ENCODE measurements around the gene SYT14.

SYT14 gene

GRCh38 chr1:210123383-210123782 lies 185.4 kb downstream of the SYT14 start:
- no peak overlapping the region for H3K9ac ChIP-seq (ENCODE audit: low read depth, low read length, poor library complexity, severe bottlenecking)
- H3K79me2 ChIP-seq (ENCODE audit: insufficient read depth, low read length), result no peaks in the 10 kb centered on the region
- no peaks in the 10 kb centered on the region for H3K9me3 ChIP-seq (ENCODE audit: insufficient read depth, low read depth, low read length)
- no peaks in the 10 kb centered on the region for H3K27me3 ChIP-seq (ENCODE audit: insufficient read depth, low read length, poor library complexity, severe bottlenecking)
- no peaks in the 10 kb centered on the region for H3K9me2 ChIP-seq (replicated peaks; ENCODE audit: low read depth, low read length)
- H3K4me2 ChIP-seq (ENCODE audit: low read depth, low read length, poor library complexity, severe bottlenecking), result no peak overlapping the region
- no peak overlapping the region for H3K4me3 ChIP-seq (ENCODE audit: low read length, poor library complexity, severe bottlenecking)
- no peaks in the 10 kb centered on the region for H3F3A ChIP-seq (ENCODE audit: low read depth)
- no peaks in the 10 kb centered on the region for H3K36me3 ChIP-seq (ENCODE audit: insufficient read depth, low read length)
- H4K20me1 ChIP-seq (ENCODE audit: insufficient read depth, low read length, poor library complexity, severe bottlenecking), result no peaks in the 10 kb centered on the region
- no peaks in the 10 kb centered on the region for H3K4me1 ChIP-seq (ENCODE audit: insufficient read depth, low read length, poor library complexity, severe bottlenecking)
- TF ChIP-seq EZH2phosphoT487 (IDR thresholded peaks at IDR 0.05; ENCODE audit: borderline replicate concordance) (no peak), CTCF (conservative IDR thresholded peaks at IDR 0.05; ENCODE audit: low read length) (no peak)
- H2AFZ ChIP-seq (ENCODE audit: low read length), result no peak overlapping the region

DNA sequence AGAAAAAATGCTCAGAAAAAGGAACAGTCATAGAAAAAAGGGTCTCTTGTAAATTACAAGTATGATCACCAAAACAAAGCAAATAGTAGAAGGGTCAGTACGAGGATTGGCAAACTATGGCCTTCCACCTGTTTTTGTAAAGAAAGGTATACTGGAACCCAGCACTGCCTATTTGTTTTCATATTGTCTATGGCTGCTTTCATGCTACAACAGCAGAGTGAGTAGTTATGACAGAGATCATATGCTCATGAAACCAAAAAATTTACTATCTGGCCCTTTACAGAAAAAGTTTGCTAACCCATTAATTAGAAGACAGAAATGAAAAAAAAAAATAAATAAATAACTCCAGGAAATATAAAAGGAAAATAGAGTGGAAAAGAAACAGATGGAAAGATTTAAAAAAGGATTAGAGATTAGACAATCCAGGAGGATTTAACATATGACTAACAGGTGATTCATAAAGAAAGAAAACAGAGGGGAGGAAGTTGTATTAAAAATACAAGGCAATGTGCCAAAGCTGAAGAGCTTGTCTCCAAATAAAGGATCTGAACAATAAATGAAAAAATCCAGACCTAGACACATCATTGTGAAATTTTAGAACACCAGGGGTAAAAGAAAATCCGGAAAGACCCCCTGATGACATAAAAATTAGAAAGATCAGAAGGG lies 186.0 kb downstream of the SYT14 start:
- no peaks in the 10 kb centered on the region for H3K36me3 ChIP-seq (ENCODE audit: insufficient read depth, low read length)
- no peak overlapping the region for H3K9ac ChIP-seq (ENCODE audit: low read depth, low read length, poor library complexity, severe bottlenecking)
- H3F3A ChIP-seq (ENCODE audit: low read depth), result no peaks in the 10 kb centered on the region
- no peaks in the 10 kb centered on the region for H3K9me3 ChIP-seq (ENCODE audit: insufficient read depth, low read depth, low read length)
- H3K4me2 ChIP-seq (ENCODE audit: low read depth, low read length, poor library complexity, severe bottlenecking), result no peak overlapping the region
- no peaks in the 10 kb centered on the region for H3K27me3 ChIP-seq (ENCODE audit: insufficient read depth, low read length, poor library complexity, severe bottlenecking)
- H3K9me2 ChIP-seq (replicated peaks; ENCODE audit: low read depth, low read length), result no peaks in the 10 kb centered on the region
- no peak for TF ChIP-seq EZH2phosphoT487 (IDR thresholded peaks at IDR 0.05; ENCODE audit: borderline replicate concordance)
- TF ChIP-seq CTCF (conservative IDR thresholded peaks at IDR 0.05; ENCODE audit: low read length), result no peak
- H3K4me3 ChIP-seq (ENCODE audit: low read length, poor library complexity, severe bottlenecking), result no peak overlapping the region
- H3K4me1 ChIP-seq (ENCODE audit: insufficient read depth, low read length, poor library complexity, severe bottlenecking), result no peaks in the 10 kb centered on the region
- no peak overlapping the region for H2AFZ ChIP-seq (ENCODE audit: low read length)
- H3K79me2 ChIP-seq (ENCODE audit: insufficient read depth, low read length), result no peaks in the 10 kb centered on the region
- no peaks in the 10 kb centered on the region for H4K20me1 ChIP-seq (ENCODE audit: insufficient read depth, low read length, poor library complexity, severe bottlenecking)

DNA sequence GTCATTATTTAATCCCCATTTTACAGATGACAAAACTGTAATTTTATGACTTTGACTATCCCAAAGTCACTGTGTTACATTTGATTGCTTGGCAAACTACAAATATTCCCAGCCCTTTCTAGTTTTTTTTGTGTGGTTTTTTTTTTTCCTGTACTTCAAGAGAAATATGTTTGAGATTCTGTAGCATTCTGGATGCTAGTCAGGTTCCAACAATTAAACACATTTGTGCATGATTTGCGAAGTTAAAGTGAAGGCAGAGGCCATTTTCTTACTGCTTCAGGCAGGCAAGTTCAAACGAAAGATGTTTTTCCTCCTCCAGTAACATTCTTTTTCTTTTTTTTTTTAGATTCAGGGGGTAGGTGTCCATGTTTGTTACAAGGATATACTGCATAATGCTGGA lies 186.7 kb downstream of the SYT14 start:
- no peaks in the 10 kb centered on the region for H3K9me3 ChIP-seq (ENCODE audit: insufficient read depth, low read depth, low read length)
- TF ChIP-seq CTCF (conservative IDR thresholded peaks at IDR 0.05; ENCODE audit: low read length), result no peak
- TF ChIP-seq EZH2phosphoT487 (IDR thresholded peaks at IDR 0.05; ENCODE audit: borderline replicate concordance), result no peak
- H3K9me2 ChIP-seq (replicated peaks; ENCODE audit: low read depth, low read length), result no peaks in the 10 kb centered on the region
- no peak overlapping the region for H3K9ac ChIP-seq (ENCODE audit: low read depth, low read length, poor library complexity, severe bottlenecking)
- no peak overlapping the region for H3K4me3 ChIP-seq (ENCODE audit: low read length, poor library complexity, severe bottlenecking)
- H3K79me2 ChIP-seq (ENCODE audit: insufficient read depth, low read length), result no peaks in the 10 kb centered on the region
- H3K27me3 ChIP-seq (ENCODE audit: insufficient read depth, low read length, poor library complexity, severe bottlenecking), result no peaks in the 10 kb centered on the region
- H2AFZ ChIP-seq (ENCODE audit: low read length), result no peak overlapping the region
- H3K36me3 ChIP-seq (ENCODE audit: insufficient read depth, low read length), result no peaks in the 10 kb centered on the region
- no peaks in the 10 kb centered on the region for H3K4me1 ChIP-seq (ENCODE audit: insufficient read depth, low read length, poor library complexity, severe bottlenecking)
- no peak overlapping the region for H3K4me2 ChIP-seq (ENCODE audit: low read depth, low read length, poor library complexity, severe bottlenecking)
- H3F3A ChIP-seq (ENCODE audit: low read depth), result no peaks in the 10 kb centered on the region
- H4K20me1 ChIP-seq (ENCODE audit: insufficient read depth, low read length, poor library complexity, severe bottlenecking), result no peaks in the 10 kb centered on the region
